ENCODE measurements around the gene CELF2.

CELF2 gene

GRCh38 chr10:11303361-11304170, 285.9 kb downstream of the CELF2 start:
- DNase-seq (ENCODE audit: low spot score) = no peak

- DNase-seq (ENCODE audit: low spot score) = no peak
These were observed 287.4 kb downstream of the CELF2 start for GRCh38 chr10:11304906-11305585.

- no peak for DNase-seq (ENCODE audit: low spot score)
These were observed 288.3 kb downstream of the CELF2 start for GRCh38 chr10:11305825-11306593.

GRCh38 chr10:11307004-11307403, 289.3 kb downstream of the CELF2 start:
- no peak for DNase-seq (ENCODE audit: low spot score)

GRCh38 chr10:11307937-11308336, 290.3 kb downstream of the CELF2 start:
- no peak for DNase-seq (ENCODE audit: low spot score)

GRCh38 chr10:11311027-11311426, 293.4 kb downstream of the CELF2 start:
- no peak for DNase-seq (ENCODE audit: low spot score)

GRCh38 chr10:11313463-11313862, 295.8 kb downstream of the CELF2 start:
- DNase-seq (ENCODE audit: low spot score) = no peak

GRCh38 chr10:11317936-11318670, 300.4 kb downstream of the CELF2 start:
- no peak for DNase-seq (ENCODE audit: low spot score)

GRCh38 chr10:11318826-11319598, 301.3 kb downstream of the CELF2 start:
- no peak for DNase-seq (ENCODE audit: low spot score)

- peak; percentile 33 for DNase-seq (ENCODE audit: low spot score)
These were observed 302.4 kb downstream of the CELF2 start for GRCh38 chr10:11319990-11320602.

- no peak for DNase-seq (ENCODE audit: low spot score)
These were observed 303.3 kb downstream of the CELF2 start for GRCh38 chr10:11320809-11321520.

- DNase-seq (ENCODE audit: low spot score) = no peak
These were observed 305.0 kb downstream of the CELF2 start for GRCh38 chr10:11322698-11323097.

- DNase-seq (ENCODE audit: low spot score) = no peak
These were observed 307.2 kb downstream of the CELF2 start for GRCh38 chr10:11324761-11325321.

GRCh38 chr10:11325817-11326216, 308.1 kb downstream of the CELF2 start:
- no peak for DNase-seq (ENCODE audit: low spot score)

GRCh38 chr10:11326241-11326640, 308.6 kb downstream of the CELF2 start:
- DNase-seq (ENCODE audit: low spot score) = no peak

GRCh38 chr10:11326913-11327616, 309.4 kb downstream of the CELF2 start:
- DNase-seq (ENCODE audit: low spot score) = no peak

- DNase-seq (ENCODE audit: low spot score) = no peak
These were observed 310.8 kb downstream of the CELF2 start for GRCh38 chr10:11328264-11329061.

- DNase-seq (ENCODE audit: low spot score) = no peak
These were observed 311.5 kb downstream of the CELF2 start for GRCh38 chr10:11329062-11329673.

Measured in CD4-positive, alpha-beta T cell treated with Interleukin-15 for 4 hours (primary cell).